SIG-M5 treated with dmso at 0.1 percent for 504 hours (cell line): ENCODE results near the gene KCNIP1.
"Not testable (repeated sequence)": the region's sequence is repeated elsewhere in the genome, so short reads cannot be mapped to it uniquely, and the experiment has no call there.

Source experiments
- DNase-seq: peaks from one replicate; lab custom pipeline; 2025; ENCODE audit not compliant: unreplicated experiment; lab: John Stamatoyannopoulos, UW

Gene KCNIP1

DNA sequence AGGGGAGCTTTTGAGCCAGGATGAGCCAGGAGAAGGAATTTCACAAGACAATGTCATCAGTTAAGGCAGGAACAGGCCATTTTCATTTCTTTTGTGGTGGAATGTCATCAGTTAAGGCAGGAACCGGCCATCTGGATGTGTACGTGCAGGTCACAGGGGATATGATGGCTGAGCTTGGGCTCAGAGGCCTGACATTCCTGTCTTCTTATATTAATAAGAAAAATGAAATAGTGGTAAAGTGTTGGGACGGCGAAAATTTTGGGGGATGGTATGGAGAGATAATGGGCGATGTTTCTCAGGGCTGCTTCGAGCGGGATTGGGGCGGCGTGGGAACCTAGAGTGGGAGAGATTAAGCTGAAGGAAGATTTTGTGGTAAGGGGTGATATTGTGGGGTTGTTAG is 258.5 kb downstream of the KCNIP1 start:
- not testable (repeated sequence) for DNase-seq

DNA sequence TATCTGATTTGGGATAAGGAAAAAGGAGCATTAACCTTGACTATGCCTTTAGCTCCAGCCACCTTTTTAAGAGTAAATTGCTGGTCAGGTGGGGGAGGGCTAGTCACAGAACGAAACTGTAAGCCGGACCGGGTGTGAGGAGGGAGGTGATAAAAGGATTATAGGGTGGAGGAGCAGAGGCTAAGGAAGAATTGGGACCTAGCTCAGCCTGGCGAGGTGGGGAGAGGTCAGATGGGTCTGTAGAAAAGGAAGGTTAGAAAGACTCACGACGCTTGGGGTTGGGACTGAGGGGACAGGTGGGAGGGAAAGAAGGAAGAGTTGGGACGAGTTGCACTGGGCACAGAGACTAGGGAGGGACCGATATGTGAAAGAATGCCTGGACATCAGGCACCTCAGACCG is 262.0 kb downstream of the KCNIP1 start:
- DNase-seq: not testable (repeated sequence)

GRCh38 chr5:170769246-170769645 is 265.4 kb downstream of the KCNIP1 start:
- DNase-seq: no peak

GRCh38 chr5:170769898-170770416 is 266.1 kb downstream of the KCNIP1 start:
- no peak for DNase-seq

DNA sequence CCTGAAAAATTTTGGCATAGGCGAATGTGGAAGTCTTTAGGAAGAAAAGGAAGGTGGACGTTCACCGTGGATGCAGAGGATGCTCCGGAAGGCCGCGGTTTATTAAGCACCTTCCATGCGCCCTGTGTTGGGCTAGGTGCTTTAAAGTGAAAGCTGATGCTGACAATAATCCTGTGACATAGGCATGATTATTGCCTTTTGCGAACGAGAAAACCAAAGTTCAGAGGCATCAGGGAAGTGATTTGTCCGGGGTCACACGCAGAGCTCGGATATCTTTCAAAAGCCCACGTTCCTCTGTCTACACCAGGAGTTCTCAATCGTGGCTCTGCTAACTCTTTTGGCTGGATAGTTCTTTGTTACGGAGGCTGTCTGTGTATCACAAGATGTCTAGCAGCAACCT is 267.7 kb downstream of the KCNIP1 start:
- no peak for DNase-seq

- no peak for DNase-seq
Measured at GRCh38 chr5:170773024-170773985, 269.5 kb downstream of the KCNIP1 start.

DNA sequence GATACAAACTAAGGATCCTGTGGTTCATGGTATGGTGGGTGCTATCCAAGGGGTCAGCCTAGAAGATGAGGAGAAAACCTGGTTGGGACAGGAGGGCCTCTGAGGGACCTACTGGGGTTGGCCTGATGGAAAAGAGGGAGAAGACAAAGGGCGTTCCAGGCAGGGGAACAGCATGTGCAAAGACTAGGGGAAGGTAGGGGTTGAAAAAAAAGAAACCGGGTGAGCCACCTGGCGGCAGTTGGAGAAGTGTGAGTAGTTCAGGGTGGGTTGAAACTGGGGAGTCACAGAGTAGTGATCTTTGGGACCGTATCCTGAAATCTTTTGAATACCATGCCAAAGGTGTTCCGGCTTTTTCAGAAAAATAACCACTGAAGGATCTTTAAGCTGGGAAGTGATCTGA is 271.0 kb downstream of the KCNIP1 start:
- DNase-seq: no peak

GRCh38 chr5:170781946-170782345 is 278.1 kb downstream of the KCNIP1 start:
- DNase-seq: no peak

DNA sequence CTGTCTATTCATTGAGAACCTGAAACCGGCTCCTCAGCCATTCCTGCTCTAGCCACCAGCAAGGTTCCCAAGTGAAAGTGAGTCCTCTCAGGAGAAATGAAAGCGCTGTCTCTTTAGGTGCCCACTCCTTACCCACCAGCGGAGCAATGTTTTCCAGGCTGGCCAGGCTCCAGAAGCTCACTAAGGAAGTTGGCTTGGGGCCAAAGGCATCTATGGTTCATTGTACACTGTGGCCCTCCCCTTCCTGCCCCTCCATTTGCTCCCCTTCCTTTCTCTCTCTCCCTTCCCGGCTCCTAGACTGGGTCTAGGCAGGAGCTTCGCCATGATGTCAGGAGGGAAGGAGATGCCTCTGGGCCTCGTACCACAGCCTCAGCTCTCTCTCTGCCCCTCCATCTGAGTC is 278.6 kb downstream of the KCNIP1 start:
- no peak for DNase-seq

DNA sequence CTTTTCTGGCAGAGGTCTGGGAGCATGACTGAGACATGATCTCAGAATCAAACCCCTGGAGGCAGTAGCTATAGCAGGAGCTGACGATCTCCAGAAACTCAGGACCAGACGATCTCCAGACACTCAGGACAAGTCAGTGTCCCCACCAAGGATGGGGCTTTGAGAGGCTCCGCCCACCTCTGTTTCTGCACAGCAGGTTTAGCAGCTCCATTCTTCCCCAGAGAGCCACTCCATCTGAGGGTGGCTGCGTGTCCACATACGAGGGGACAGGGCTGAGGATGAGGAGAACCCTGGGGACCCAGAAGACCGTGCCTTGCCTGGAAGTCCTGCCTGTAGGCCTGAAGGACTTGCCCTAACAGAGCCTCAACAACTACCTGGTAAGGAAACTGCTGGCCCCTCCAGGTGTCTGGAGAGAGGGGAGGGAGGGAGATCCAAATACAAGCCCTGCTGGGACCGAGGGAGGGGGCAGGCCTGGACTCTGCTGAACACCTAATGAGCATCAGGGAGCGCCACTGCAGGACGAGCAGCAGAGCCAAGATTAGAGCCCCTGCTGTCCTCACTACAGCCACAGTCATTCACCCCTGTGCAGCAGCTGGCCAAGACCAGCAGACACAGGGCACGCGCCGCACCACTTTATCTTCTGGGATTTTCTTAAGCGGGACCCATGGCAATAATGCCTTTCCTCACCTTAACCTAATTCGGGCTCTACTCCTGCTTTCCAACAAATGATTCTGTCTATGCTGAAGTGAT is 279.9 kb downstream of the KCNIP1 start, which contains the start of gene GABRP:
Gene GABRP, plus strand, starts transcription at position 228 of the 750 bp plus-strand sequence. CDS start 4,891 bp downstream, outside the sequence.
- DNase-seq: no peak

GRCh38 chr5:170785416-170785815 is 281.6 kb downstream of the KCNIP1 start:
- DNase-seq: no peak
